GM18907 (cell line): ENCODE data around the gene PHACTR3.

Source experiments
- ATAC-seq: cut with Tn5 transposase; IDR thresholded peaks from one replicate; pipeline ENCODE4 v1.9.1; 2021; ENCODE audit warnings: mild to moderate bottlenecking, moderate library complexity; ENCODE audit not compliant: unreplicated experiment

PHACTR3 gene

DNA sequence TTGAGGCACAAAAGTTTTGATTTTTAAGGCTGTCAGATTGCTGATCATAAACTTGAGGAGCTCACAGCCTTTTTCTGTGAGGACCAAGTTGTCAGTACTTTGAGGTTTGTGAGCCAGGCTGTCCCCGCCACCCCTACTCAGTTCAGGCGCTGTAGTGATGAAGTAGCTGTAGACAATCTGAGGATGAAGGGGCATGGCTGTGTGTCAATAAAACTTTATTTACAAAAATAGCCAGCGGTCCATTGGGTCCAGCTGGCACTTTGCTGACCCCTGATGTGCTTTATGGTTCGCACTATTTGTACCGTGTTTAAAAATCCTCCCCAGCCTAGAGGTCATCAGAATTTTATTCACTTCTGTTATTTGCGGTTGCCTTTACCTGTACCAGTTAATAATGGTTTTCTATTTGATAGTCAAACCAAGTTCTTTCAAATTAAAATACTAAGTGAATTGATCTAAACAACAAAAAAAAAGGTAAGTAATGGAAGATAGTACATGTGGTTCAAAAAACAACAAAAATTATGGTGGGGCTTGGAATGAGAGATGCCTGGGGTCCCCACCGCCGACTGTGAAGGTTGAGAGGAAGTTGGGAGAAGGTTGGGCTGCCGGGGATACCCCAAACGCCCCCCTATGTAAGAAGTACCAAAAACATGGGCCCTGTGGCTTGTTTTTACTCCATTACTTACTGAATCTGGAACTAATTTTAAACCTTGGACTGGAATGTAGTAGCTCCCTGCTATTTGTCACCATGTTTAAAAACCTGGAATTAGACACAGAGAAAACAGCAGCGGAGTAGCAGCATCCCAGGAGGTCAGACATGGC lies 205.5 kb downstream of the PHACTR3 start:
- ATAC-seq = no peak

DNA sequence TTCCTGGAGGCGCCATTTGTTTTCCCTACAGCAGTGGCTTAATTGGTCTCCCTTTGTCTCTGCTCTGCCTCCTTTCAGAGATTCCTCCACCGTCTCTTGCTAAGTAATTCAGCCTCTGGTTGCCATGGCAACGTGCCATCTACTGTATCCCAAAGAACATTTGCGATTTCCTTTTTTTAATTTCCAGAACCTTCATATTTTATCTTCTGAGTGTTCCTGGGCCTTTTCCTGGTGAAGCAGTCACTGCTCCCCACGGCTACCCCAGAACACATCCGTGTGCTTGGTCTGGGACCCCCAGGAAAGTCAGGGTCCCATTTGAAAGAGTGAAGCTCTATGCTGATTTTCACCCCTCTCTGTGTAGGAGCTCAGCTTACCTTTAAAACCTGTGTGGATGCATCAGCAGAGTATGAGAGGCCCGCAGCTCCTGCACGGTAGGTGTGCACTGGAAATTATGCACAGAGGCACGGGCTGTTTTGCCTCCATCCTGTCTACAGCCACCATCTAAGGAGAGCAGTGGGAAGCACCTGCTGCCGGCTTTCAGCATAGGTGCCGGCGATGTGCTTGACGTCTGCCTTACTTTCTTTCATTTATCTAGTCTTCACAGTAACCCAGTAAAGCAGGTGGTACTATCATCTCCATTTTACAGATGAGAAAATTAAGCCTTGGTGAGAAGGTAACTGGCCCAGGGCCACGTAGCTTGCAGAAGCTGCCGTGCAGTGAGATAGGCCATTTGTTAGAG lies 206.3 kb downstream of the PHACTR3 start:
- no peak for ATAC-seq

DNA sequence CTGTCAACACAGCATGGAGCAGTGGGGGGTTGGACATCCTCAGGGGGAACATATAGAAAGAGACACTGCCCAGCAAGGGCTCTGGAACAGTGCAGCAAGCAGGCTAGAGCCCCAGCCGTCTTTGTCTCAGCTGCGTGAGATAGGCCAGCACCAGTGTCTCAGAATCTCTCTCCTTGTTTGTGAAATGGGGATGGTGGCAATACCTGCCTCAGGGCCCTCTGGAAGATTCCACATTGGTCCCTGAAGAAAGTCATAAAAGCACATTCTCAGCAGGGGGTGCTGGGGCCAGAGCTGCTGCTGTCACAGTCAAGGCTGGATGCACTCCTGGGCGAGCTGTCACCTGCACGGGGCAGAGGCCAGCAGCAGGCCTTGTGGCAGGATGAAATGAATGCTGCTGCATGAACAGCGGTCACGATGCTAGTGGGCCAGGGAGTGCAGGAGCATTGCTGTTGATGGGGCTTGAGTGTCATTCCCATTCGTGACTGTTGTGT lies 207.4 kb downstream of the PHACTR3 start:
- ATAC-seq = no peak

DNA sequence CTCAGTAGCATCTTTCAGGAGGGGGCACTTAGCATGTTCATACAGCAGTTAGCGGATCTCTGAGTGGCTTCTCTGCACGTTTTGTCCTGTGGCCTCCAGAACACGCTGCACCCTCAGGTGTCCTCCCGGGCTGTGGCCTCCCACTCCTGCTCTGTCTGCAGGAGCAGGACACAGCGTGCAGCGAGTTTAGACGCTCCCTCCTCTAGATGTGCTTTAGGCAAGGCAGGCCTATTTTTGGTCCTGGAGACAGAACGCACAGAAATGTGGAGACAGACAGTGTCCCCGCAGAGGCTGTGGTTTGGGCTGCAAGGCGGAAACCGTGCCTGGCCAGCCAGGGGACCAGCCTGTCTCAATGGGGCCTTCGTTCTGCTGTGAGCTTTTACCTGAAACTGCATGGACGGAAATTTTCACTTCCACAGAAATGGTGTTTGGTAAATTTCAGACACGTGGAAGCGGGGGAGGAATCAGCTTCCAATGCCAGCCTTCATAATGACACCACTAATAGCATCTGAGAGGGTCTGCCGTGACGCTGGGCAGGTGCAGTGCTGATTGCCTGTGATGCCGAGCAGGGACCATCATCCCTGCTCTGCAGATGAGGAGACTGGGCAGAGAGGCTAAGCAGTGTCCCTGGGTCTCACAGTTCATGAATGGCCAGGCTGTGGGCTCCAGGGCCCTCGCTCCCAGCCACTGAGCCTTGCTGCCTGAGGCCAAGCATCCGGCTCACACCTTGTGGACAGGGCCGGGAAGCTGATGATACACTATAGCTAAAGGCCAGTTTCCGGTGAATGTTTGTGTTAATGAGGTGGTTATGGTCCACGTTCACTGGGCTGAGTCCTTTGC lies 208.2 kb downstream of the PHACTR3 start:
- no peak for ATAC-seq

DNA sequence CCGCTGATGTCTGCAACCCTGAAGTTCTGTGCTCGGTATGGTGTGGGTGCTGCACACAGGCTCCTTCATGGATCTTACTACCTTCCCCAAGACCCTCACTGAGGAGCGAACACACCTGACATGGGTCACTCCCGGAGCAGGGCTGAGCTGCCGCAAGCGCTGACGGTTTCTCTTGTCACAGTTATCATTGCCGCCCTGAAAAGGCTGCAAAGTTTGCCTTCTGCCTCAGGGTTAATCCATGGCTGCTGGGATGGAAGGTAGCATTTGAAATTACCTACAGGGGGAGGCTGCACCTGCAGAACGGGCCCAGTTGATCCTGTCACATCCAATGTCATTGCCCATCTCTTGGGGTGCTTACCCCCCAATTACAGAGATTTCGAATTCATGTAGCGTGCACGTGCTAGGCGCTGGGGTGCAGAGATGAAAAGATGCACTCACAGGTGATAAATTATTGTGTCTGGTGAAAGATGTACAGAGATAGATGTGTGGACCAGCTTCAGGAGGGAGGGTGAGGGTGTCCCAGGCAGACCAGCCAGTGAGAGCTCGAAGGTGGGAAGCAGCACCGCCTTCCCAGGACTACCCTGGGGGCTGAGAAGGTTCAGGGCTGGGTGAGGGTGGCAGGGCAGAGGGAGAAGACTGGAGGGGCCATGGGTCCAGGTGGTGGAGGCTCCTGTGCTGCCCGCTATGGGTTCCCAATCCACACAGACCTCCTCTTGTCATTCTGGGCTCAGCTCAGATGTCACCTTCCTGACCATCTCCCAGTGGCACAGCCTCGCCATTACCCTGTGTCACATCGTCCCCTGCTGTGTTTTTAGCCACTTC lies 209.0 kb downstream of the PHACTR3 start:
- ATAC-seq = no peak

DNA sequence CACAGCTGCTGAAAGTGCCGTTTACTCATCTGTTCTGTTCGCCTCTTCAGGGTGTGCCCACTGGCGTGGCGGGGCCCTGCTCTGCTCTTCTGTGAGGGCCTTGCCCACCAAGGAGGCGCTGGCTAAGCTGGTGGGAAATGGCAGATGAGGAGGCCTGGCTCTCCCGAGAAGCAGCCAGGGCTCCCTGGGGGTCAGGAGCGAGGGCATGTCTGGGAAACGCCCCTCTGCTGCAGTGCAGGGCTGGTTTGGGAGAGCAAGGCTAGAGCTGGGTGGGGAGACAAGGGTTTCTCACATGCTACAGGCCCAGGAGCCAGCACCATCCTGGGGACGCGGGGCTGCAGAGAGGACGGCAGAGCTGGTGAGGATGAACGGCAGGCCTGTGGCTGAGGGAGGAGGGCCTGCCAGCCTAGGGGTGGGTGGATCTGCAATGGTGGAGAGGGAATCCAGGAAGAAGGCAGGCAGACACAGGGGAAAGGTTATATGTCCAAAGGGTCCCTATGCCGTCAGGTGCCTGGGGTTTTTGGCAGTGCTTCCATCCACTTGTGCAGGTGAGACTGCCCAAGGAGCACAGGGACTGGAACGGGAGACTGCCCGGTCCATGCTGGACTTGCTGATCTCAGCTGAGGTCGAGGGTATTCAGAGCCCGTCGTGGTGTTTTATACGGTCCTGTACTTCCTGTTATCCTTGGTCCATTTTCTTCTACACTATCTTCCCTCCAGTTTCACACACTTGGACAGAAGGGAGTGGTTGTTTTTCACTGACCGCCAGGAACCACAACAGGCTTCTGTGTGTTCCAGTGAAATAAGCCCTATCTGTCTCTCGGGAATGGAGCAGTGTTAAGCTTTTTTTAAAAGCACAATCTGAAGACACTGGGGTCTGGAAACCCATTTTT lies 209.9 kb downstream of the PHACTR3 start:
- ATAC-seq = no peak

DNA sequence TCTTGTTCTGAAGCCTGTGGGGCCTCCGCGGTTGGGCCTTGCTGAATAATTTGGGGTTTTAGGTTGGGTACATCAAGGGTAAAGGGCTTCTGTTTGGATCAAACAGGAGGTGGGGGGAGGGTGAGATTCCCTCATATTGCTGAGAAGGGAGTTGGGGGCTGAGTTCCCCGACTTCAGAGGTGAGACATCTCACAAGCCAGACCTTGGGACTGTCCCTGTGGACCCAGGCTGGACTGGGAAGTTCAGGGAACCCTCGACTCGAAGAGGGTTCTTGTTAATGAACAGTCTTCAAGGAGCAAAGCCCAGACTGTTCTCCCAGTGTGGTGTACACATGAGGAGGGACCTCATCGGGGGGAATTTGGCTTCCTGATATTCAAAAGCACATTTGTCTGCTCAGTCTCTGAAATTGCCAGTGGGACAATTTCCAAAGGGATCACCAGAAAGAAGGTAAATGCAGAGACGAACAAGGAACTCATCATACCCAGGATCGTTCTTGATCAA lies 210.6 kb downstream of the PHACTR3 start:
- ATAC-seq = no peak

DNA sequence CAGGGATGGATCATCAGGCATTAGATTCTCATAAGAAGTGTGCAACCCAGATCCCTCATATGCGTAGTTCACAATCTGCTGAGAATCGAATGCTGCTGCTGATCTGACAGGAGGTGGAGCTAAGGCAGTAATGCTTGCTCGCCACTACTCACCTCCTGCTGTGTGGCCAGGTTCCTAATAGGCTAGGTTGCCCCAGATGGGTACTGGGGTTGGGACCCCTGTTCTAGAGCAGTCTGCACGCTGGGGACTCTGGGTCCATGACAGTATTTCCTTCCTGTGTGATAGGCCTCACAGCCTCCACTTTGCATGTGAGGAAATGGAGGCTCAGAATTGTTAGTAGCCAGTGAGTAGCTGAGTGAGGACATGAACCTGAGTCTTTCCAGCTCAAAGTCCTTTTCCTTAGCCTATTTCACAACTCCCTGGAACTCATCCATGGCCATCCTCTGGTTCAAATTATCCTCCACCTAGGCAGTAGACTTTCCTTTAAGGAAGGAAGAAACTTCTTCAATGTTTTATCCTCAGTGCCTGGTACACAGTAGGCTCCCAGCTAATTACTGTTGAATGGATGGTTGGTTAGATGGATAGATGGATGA lies 211.9 kb downstream of the PHACTR3 start:
- no peak for ATAC-seq

DNA sequence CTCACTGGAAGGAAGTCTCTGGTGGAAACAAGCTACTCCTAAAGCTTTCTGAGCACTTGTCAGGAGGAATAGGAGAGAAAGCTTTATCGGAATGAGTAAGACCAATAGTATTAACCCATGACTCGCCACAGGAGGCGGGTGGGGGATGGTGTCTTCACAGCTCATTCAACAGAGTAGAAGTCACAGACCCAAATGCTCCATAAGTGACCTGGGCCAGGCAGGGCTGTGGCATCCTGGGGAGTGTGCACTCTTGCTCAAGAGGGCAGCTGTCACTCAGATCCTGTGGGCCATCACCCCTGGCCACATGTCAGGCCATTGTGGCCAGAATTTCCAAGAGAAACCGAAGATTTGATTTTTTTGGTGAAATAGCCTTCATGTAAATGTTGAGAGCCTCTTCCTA lies 213.1 kb downstream of the PHACTR3 start:
- no peak for ATAC-seq

DNA sequence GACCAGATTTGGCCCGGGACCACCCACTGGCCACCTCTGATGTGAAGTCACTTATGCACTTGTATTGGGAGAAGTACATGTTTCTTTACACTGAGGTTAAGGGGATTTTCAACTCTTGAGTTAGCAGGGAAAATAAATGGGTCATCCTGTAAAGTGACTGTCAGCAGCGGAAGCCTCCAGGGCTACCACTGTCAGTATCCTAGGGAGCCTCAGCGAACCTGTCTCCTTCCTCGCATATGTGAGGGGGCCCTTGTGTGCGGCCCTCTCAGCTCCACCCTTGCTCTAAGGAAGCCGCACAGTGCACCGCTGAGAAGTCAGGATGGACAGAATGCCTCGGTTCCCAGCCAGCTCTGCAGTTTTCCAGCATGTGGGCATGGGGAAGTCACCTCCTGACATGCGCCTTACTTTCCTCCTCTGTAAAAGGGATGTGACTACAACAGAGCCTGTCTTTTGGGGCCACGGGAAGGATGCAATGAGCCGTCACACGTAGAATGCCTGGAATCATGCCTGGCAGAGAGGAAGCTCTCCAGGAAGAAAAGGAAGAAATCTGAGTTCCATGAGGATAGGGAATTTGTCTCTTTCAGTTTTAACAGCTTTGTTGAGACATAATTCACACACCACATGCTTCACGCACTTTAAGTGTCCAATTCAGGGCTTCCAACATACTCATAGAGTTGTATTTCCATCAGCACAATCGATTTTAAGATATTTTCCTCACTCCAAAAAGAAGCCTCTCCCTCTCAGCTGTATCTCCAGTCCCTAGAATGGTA lies 213.7 kb downstream of the PHACTR3 start:
- ATAC-seq = no peak

DNA sequence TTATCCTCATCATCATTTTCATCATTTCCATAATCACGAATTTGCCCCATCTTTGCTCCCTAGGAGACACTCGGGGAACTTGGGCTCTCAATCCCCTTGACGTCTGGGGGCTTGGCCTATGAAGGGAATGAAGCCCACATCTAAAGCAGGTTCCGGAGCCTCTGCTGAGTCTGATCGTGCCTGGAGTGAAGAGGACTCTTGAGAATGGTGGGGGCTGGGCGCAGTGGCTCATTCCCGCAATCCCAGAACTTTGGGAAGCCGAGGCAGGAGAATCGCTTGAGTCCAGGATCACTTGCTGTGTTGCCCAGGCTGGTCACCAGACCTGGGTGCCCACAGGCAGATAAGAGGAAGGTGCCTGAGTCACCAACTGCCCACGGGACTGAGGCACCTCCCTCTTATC lies 214.6 kb downstream of the PHACTR3 start:
- ATAC-seq = no peak

DNA sequence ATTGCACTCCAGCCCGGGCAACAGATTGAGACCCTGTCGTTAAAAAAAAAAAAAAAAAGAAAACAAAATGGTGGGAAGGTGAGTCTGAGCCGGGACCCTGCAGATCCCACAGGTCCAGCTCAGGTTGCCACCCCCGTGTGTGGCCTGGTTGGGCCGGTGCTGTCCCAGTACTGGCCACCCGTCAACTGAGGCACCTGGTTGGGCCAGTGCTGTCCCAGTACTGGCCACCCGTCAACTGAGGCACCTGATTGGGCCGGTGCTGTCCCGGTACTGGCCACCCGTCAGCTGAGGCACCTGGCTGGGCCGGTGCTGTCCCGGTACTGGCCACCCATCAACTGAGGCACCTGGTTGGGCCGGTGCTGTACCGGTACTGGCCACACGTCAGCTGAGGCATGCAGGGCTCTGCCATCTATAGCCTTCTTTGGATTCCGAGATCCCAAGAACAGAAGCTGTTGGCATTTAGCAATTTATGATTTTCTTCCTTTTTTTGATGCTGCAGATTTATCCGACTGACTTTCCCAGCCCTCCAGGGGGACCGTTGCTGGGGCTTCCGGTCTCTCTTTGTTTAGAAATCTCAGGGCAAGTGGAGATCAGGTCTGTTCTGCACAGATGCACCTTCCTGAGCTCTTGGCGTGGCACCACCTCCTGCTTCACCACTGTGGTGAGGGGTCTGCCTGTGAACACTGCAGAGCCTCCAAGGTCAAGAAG lies 215.3 kb downstream of the PHACTR3 start:
- ATAC-seq = no peak

DNA sequence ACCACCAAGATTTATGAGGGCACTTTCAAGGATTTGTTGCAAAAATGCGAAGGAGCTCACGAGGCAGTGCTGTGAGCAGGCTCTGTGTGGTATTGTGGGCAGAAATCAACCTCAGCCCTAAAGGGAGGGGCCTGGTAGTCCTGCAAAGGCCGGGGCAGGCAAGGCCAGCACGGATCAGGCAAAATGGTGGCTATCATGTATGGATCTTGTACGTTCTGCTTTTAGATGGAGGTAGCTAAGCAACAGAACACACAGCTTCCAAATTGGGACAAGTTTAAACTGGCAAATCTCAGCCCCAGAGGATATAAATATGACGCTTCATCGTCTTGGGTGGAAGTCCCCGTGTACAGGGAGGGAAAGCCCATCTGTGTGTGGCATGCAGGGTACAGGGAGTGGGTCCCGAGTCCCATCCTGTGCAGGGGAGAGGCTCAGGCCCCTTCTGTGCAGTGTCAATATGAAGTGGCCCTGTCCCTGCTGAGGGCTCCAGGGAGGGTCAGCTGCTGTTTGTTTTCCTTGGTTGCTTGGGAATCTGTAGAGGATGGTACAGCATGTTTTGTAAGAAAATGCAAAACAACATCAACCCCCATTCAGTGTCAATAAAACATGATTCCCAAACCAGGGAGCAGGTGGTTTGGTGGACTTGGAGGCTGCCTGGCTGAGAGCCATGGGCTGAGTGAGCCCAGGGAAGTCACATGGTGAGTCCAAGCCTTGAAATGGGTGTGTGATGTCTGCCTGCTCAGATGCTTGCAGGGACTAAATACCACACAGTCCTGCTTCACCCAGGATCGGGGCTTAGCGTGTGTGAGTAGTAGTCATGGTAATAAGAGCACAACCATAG lies 216.1 kb downstream of the PHACTR3 start:
- no peak for ATAC-seq

DNA sequence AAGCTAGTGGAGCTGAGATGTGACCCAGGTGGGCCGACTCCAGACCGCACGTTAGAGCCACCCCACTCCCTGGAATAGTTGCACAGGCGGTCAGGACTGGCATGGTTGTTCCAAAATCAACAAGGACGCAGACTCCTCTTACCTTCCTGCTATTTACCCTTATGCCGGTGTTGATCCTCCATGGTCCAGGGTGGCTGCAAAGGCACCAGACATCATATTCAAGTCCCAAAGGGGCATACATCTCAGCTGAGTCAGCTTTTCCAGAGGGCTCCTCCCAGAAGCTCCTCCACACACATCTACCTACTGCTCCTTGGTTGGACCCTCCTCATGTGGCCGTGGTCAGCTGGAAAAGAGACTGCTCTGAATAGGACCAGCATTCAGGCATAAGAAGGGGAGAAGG lies 216.9 kb downstream of the PHACTR3 start:
- ATAC-seq = no peak

DNA sequence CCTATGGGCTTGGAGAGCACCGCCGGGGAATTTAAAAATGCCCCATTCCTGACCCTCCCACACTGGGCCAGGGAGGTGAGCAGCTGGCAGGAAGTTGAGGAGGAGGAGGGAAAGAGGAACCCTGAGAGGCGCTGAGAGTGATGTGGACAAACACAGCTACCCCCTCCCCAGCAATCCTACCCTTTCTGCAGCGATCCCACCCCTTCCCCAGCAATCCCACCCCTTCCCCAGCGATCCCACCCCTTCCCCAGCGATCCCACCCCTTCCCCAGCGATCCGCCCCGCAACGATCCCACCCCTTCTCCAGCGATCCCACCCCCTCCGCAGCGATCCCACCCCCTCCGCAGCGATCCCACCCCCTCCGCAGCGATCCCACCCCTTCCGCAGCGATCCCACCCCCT lies 217.4 kb downstream of the PHACTR3 start:
- no peak for ATAC-seq

DNA sequence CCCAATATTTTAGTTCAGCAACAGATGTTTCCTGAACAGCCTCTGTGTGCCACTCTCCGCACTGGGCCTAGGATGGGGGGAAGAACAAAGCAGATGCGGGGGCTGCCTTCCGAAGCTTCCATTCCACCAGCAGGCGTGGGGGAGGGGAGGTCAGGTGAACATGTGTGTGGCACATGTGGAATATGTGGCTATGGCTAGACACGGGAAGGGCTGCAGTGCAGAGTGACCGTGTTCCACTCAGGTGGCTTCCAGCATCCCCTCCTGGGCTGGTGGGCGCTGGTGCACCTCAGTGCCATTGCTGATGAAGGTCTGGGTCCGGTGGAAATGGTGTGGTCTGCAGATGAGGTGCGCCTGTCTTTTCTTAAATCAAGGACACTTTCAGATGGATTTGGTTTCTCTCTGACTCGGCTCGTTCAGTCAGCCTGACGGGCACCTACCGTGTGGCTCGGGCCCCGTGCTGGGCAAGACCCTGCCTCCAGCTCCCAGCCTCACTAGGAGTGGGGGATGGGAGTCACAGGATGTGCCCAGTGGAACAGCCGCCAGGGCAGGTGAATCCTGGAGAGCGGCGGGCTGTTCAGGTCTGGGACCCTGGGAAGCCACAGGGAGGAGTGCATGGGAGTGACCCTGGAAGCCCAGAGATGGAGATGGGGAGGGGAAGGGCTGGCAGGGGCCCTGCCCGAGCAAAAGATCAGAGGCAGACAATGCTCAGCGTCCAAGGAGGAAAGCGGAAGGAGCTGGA lies 218.1 kb downstream of the PHACTR3 start:
- no peak for ATAC-seq
